Pancreas (tissue), 10 donors: ENCODE results near the gene SCMH1. TPM values are rescaled to one million over a fixed set of nuclear protein-coding genes. Genes with fewer than 3 reads are reported as not detected.

ENCODE experiments used
- ATAC-seq, 4 donors: fragments of 200-7000 bp; cut with Tn5 transposase; one replicate each; pipeline versions ENCODE4 v1.8.0 to v1.9.1; 2020; ENCODE audit warnings: mild to moderate bottlenecking in 4 of 4, moderate library complexity in 4 of 4
- DNase-seq, 6 donors: peaks; one replicate each; pipeline ENCODE4 v3.0.0-alpha.2; 2020
- FAIRE-seq: peaks from 2 replicates; lab custom pipeline; 2012; peaks lifted over from hg19 to GRCh38; lab: Jason Lieb, UNC
- H3K27ac ChIP-seq, 4 donors: fragments of 200-600 bp; sonication (generic); 1 replicate in 3 of 4; 2 replicates in 1 of 4; pipeline versions ENCODE4 v1.5.0 to v1.8.0; 2020
- H3K27me3 ChIP-seq, 4 donors: fragments of 200-600 bp; one replicate each; pipeline ENCODE4 v1.8.0; 2021
- H3K36me3 ChIP-seq, 3 donors: fragments of 200-600 bp; sonication (generic) in 1 of 3; one replicate each; pipeline versions ENCODE4 v1.5.0 to v1.8.0; 2020 to 2021
- H3K4me1 ChIP-seq, 3 donors: fragments of 200-600 bp; one replicate each; pipeline ENCODE4 v1.8.0; 2021
- H3K4me3 ChIP-seq, 4 donors: fragments of 200-600 bp; sonication (generic) in 2 of 4; one replicate each; pipeline versions ENCODE4 v1.5.0 to v1.8.0; 2020 to 2021
- H3K9me3 ChIP-seq, 4 donors: fragments of 200-600 bp; one replicate each; pipeline ENCODE4 v1.8.0; 2021
- CTCF ChIP-seq, 4 donors: fragments of 200-600 bp; sonication (generic) in 3 of 4; IDR thresholded peaks; one replicate each; pipeline versions ENCODE4 v1.5.0 to v1.8.0; 2021; ENCODE audit warnings: antibody characterized with exemption in 4 of 4
- WGBS, 2 donors: extraction: QIAGEN DNeasy Blood & Tissue Kit; methylation state at CpG; one replicate each; pipeline ENCODE4 v1.1.7; 2013; 5-methylcytosine and 5-hydroxymethylcytosine counted together
- intact Hi-C, 3 donors: fragments of 100-400 bp; cut with DNase I; formaldehyde crosslinking; loops; one replicate each; pipeline versions ENCODE4 v1.11.1 to v1.14.2; 2022
- polyA plus RNA-seq, 2 donors: library from polyadenylated mRNA; stranded (reverse); fragments of 200-250 nt; gene quantifications; one replicate each; pipeline ENCODE4 v1.2.3, GENCODE V29; 2013
- total RNA-seq, 6 donors: library from RNA; stranded (reverse); fragmentation: NEBNext Ultra II Directional in 4 of 6; extraction: Animal tissue kit (Norgen Biotek cat#: 25700) in 4 of 6; gene quantifications; one replicate each; pipeline versions ENCODE4 v1.2.1 to v1.2.4, GENCODE V29; 2021 to 2023
- donor health status: healthy with polysubstance abuse.
- donor health status: DM: no; HTN: no; CAD: no; lungs with moderate emphysema.
- donor health status: DM: no; HTN: no; CAD: no.
- donor health status: control.
- donor health status: control.
- donor health status: Bipolar disorder and iron deficiency.
- donor health status: DM: yes; HTN: yes; CAD: no.
- donor health status: DM: no; HTN: no; CAD: no.
- donor health status: DM: no; HTN: no; CAD: no.
- donor health status: DM: yes; HTN: yes; CAD: no.

Gene SCMH1
- total and polyA plus RNA-seq, 8 donors: 24.5 to 41.9 (median 29.9) TPM

DNA sequence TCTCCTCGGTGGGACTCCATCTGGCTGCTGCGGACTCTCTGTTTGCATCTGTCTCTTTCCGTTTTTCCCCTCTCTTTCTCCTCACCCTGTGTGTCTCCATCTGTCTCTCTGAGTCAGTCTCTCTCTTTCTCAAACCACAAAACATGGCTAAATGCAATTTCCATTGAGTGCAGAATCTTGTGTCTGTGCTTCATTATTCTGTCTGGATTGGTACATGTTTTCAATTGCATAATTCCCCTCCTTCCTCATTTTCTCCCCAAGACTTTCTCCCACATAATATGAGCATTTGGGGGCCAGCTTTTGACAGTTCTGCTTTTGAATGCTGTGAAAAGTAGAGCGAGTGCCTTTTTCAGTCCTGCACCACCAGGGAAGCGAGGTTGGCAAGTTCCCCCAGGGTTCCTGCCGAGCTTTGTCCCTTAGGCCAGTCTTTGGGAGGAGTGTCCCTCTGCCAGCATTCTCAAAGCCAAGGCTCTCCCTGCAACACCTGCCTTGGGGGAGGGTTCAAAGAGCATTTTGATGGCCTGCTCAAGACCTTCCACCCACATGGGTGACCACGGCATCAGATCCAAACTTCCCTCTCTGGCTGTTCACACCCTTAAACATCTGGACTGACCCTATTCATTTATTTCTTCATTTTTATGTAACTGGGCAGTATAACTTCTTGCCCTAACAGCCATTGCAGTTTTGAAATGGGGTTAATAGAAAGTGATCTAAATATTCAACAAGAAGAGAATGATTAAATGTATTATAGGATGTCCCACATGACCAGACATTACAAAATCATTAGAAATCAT lies 32.8 kb upstream of the SCMH1 start:
- TF ChIP-seq CTCF (IDR thresholded peaks at IDR 0.05): no peak
- Histone ChIP-seq H3K9me3 (no peaks in the 10 kb centered on the region), H3K27ac (no peak overlapping the region), H3K36me3 (no peaks in the 10 kb centered on the region), H3K4me1 (no peaks in the 10 kb centered on the region), H3K27me3 (no peaks in the 10 kb centered on the region), H3K4me3 (no peak overlapping the region)
- FAIRE-seq (no peak), ATAC-seq (peak in 2 of 4 donors; percentile 15 to 52), DNase-seq (no peak)
- intact Hi-C loops: loop anchor here in 1 of 3 donors (10.0 kb wide), 1 partner anchor 140 kb away; no protein-coding TSS in a partner anchor
- 77 to 84% methylated on average over 7 of the region's 7 CpGs for WGBS, 2 donors

- DNase-seq (no peak), FAIRE-seq (no peak), ATAC-seq (no peak)
- TF ChIP-seq CTCF (IDR thresholded peaks at IDR 0.05): no peak
- intact Hi-C loops: loop anchor here in 1 of 3 donors (10.0 kb wide), 1 partner anchor 142 kb away; no protein-coding TSS in a partner anchor
- 75 to 81% methylated on average over 8 of the region's 8 CpGs for WGBS, 2 donors
- H3K27ac ChIP-seq: no peak overlapping the region
- H3K4me1 ChIP-seq: no peaks in the 10 kb centered on the region
- H3K27me3 ChIP-seq: no peaks in the 10 kb centered on the region
- H3K36me3 ChIP-seq: no peaks in the 10 kb centered on the region
- H3K9me3 ChIP-seq: no peaks in the 10 kb centered on the region
- no peak overlapping the region for H3K4me3 ChIP-seq
These were observed 30.5 kb upstream of the SCMH1 start for GRCh38 chr1:41272601-41273000.

DNA sequence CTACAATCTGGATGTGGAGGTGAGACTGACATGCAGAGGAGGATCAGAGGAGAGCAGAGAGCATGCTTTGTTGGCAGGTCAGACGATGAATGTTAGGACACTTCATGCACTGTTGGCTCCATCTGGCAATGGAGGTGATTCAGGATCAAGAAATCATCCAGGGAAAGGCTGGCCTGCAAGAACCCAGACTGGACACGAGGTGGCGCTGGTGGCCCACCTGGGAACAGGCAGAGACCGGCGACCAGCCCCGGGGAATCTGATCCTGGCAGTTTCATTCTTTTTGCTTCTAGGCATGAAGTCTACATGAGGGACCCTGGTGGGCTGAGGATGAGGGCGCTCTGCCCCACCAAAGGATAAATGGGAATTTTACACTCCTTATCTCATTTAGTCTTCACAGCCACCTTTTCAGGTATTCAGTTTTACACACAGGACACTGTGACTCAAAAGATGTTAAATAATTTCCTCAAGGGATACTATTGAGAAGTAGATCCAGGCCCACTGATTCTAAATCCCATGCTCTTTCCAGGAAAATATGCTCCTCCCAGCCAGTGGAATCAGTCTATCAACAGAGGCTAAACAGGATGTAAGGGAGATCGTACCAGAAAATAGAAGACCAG lies 26.2 kb upstream of the SCMH1 start:
- DNase-seq (peak; percentile 64 to 90 (median 82)), FAIRE-seq (no peak), ATAC-seq (peak; percentile 94 to 99 (median 97))
- Histone ChIP-seq H3K27me3 (no peaks in the 10 kb centered on the region), H3K4me3 (no peak overlapping the region), H3K9me3 (no peaks in the 10 kb centered on the region), H3K27ac (no peak overlapping the region), H3K36me3 (no peaks in the 10 kb centered on the region), H3K4me1 (no peaks in the 10 kb centered on the region)
- intact Hi-C loops: loop anchor here in 2 of 3 donors (5.0 kb wide), 1 partner anchor 149 kb away; no protein-coding TSS in a partner anchor
- peak; percentile 90 to 98 (median 98) for TF ChIP-seq CTCF (IDR thresholded peaks at IDR 0.05)
- WGBS, 2 donors: 13% methylated on average over 8 of the region's 8 CpGs

DNA sequence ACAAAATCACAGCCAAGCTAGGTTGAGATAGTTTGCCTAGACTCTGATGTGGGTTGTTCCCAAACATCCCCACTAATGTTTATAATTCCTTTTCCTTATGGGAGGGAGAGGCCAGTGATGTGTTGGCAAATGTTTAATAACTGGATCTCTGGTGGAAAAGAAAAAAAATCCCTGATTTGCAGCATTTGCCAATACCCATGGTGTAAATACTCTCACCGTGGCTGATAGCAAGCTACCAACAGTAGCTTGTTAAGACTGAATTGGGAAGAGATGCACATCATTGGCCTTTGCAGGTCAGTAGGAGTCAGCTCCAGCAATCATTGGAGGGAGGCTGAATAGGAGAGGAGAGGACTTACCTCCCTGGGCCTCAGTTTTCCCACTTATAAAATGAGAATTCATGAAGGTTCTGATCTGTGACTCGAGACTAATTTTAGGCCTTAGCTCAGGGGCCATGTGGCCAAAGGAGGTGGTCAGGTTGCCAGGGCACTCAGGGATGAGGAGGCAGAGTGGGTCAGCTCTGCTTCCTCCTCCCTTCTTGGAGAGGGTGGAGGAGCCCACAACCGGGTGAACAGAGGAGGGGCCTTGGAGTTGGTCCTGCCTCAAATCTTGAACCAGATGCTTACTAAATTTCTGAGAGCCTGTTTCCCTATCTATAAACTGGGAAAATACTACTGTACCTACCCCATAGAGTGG lies 20.0 kb upstream of the SCMH1 start:
- no peak for DNase-seq
- ATAC-seq: no peak
- 82% methylated on average over 3 of the region's 3 CpGs for WGBS, 2 donors

More for the DNA sequence above, 20.0 kb upstream of the SCMH1 start:
- Histone ChIP-seq H3K9me3 (no peaks in the 10 kb centered on the region), H3K4me3 (no peak overlapping the region), H3K27me3 (no peaks in the 10 kb centered on the region), H3K36me3 (no peaks in the 10 kb centered on the region), H3K4me1 (no peaks in the 10 kb centered on the region), H3K27ac (no peak overlapping the region)
- TF ChIP-seq CTCF (IDR thresholded peaks at IDR 0.05): no peak
- FAIRE-seq: no peak
- intact Hi-C loops: no loop called here
